Activated T-cell treated with anti-CD3 and anti-CD28 coated beads, Interleukin-2, amount 50 U/mL, for 1 hour (primary cell): ENCODE measurements around the gene THADA.
"Not testable (repeated sequence)": the region's sequence is repeated elsewhere in the genome, so short reads cannot be mapped to it uniquely, and the experiment has no call there.

Experiments
- DNase-seq: peaks from one replicate; pipeline ENCODE4 v3.0.0-alpha.2; 2020

THADA gene

GRCh38 chr2:43537137-43537536 lies 58.7 kb downstream of the THADA start:
- DNase-seq, result no peak

- no peak for DNase-seq
Observed at GRCh38 chr2:43534569-43534968, 61.3 kb downstream of the THADA start.

- DNase-seq, result not testable (repeated sequence)
Observed at GRCh38 chr2:43532572-43532971, 63.3 kb downstream of the THADA start.

- DNase-seq, result no peak
Observed at GRCh38 chr2:43531251-43531650, 64.6 kb downstream of the THADA start.

- no peak for DNase-seq
Observed at GRCh38 chr2:43526994-43527393, 68.8 kb downstream of the THADA start.

- no peak for DNase-seq
Observed at GRCh38 chr2:43525506-43525905, 70.3 kb downstream of the THADA start.

GRCh38 chr2:43524177-43524965 lies 71.5 kb downstream of the THADA start:
- no peak for DNase-seq

GRCh38 chr2:43522177-43522576 lies 73.7 kb downstream of the THADA start:
- DNase-seq, result no peak

GRCh38 chr2:43521568-43521967 lies 74.3 kb downstream of the THADA start:
- no peak for DNase-seq

GRCh38 chr2:43520919-43521318 lies 74.9 kb downstream of the THADA start:
- DNase-seq, result no peak

- DNase-seq, result no peak
Observed at GRCh38 chr2:43519643-43520221, 76.1 kb downstream of the THADA start.

- DNase-seq, result no peak
Observed at GRCh38 chr2:43518718-43519117, 77.1 kb downstream of the THADA start.

- DNase-seq, result no peak
Observed at GRCh38 chr2:43518181-43518580, 77.7 kb downstream of the THADA start.

GRCh38 chr2:43515807-43516497 lies 79.9 kb downstream of the THADA start:
- no peak for DNase-seq

- DNase-seq, result no peak
Observed at GRCh38 chr2:43515248-43515647, 80.6 kb downstream of the THADA start.

- no peak for DNase-seq
Observed at GRCh38 chr2:43513796-43514195, 82.0 kb downstream of the THADA start.

- no peak for DNase-seq
Observed at GRCh38 chr2:43513216-43513615, 82.6 kb downstream of the THADA start.

- no peak for DNase-seq
Observed at GRCh38 chr2:43511199-43511598, 84.6 kb downstream of the THADA start.

- DNase-seq, result no peak
Observed at GRCh38 chr2:43509886-43510285, 86.0 kb downstream of the THADA start.

- no peak for DNase-seq
Observed at GRCh38 chr2:43508209-43508608, 87.6 kb downstream of the THADA start.

- DNase-seq, result no peak
Observed at GRCh38 chr2:43507137-43507536, 88.7 kb downstream of the THADA start.

GRCh38 chr2:43495727-43496126 lies 100.1 kb downstream of the THADA start:
- DNase-seq, result no peak

GRCh38 chr2:43493954-43494353 lies 101.9 kb downstream of the THADA start:
- no peak for DNase-seq

GRCh38 chr2:43491065-43491639 lies 104.7 kb downstream of the THADA start:
- no peak for DNase-seq
